Inferior parietal cortex (tissue), 1 donor: ENCODE data around the gene ITPR3.

ENCODE experiments used
- DNase-seq: peaks from one replicate; pipeline ENCODE4 v3.0.0-alpha.2; 2016; ENCODE audit errors: extremely low spot score

The ITPR3 gene

DNA sequence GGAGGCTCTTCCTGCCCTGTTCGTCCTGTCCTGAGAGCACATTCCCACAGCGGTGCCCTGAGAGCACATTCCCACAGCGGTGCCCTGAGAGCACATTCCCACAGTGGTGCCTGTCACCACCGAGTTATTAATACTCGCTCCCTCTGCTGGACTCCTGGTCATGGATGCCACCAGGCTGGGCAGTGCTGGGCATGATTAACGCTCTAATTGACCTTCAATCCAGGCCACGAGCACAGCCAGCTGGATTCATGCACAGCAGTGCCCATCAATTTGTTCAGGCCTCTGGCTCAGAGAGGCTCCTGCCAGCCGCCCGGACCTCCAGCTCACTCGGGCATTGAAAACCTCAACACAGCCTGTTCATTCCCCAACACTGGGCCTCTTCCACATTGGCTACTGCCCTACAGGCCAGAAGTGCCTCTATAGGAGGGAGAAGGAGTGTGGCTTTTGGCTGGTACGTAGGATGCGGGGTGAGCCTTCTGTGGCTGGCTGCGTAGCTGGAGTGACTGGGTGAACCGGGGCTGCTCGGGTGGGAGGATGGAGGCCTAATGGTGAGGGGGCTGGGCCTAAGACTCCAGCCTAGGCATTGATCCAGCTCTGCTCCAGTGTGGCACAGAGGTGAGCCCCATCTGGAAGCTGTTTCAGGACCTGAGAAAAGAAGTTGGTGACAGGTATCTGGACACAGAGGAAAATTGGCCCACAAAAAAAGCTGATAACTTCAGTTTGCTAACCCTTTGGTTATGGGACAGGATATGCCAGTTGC is 116.3 kb downstream of the ITPR3 start:
- no peak for DNase-seq

DNA sequence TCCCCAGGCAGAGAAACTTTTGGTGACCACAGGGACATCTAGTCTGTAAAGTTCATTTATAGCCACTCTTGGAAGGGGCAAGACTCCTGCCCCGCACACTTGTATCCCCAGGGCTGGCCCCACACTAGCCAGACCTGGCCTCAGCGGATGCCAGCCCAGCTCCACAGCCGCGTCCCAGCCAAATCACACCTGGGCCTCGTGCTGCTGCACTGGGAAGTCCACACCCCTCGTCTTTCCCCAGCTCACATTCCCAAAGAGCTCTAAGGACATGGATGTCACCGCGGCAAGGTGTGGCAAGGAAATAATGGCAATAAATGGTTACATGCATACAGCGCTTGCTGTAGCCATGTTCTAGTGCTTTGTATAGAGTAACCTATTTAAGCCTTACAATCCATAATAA is 117.0 kb downstream of the ITPR3 start:
- no peak for DNase-seq

DNA sequence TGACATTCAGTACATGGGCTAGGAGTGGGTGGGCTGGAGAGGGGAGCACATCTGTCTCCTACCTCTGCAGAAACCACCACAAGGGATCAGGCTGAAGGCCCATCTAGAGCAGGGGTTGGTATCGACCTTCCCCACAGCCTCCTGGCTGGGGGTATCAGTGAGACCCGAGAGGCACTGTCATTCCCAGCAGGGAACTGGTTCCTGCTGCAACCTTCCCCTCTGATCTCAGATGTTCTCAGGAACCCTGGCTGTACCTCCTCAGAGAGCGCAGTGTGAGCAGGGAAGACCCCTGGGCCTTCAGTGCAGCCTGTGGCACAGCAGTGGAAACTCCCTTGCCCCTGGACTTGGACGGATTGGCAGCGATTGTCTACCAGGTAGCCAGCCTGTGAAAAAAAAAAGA is 117.8 kb downstream of the ITPR3 start:
- DNase-seq: no peak

DNA sequence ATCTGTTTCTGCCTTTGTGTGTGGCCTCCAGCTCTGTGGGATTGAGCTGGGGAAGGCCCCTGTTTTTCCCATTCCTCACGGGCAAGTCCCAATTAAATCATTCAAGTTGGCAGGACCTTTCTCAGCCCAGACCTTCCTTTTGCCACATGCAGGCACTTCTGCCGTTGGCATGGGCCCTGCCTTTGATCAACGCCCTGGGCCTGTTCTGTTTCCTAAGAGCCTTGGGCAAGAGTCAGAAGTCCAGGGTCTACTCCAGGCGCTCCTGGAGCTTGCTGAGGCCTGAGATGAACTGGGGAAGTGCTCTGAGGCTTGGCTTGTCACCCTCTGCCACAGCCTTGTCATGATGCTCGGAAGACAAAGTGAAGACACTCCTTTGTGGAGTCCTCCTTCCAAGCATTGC is 118.4 kb downstream of the ITPR3 start:
- DNase-seq: no peak

DNA sequence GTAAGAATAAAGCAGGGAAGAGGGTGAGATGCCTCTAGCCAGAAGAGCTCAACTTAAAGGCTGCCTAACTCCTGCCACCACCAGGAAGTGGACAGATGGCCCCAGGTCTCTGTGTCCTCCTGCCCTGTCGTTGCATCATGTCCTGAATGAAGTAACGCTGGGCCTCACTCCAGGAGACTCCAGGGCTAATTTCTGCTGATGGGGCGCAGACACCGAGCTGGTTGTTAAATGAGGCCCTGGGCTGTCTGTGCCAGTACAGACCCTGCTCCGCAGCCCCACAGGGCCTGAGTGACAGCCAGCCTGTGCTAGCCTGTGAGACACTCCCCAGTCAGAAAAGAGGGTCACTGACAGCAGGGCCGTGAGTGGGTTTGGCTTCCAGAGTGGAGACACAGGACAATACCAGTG is 119.1 kb downstream of the ITPR3 start:
- DNase-seq: no peak

DNA sequence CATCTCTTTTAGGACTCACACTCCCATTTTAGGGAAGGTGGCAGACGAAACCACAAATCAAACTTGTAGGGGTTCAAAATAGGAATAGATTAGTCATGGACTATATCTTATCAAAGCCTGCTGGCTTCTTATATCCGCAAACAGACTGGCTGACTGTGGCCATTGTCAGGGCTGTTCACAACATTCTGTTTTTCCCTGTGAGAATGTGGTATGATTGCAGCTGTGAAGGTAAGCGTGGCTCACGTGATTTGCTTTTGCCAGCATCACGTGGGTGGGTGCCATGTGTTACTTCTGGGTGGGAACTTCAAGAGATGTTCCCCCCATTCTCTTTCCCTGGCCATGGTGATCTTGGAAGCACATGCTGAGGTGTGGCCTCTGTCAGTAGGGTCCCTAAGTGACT is 119.7 kb downstream of the ITPR3 start:
- DNase-seq: no peak

DNA sequence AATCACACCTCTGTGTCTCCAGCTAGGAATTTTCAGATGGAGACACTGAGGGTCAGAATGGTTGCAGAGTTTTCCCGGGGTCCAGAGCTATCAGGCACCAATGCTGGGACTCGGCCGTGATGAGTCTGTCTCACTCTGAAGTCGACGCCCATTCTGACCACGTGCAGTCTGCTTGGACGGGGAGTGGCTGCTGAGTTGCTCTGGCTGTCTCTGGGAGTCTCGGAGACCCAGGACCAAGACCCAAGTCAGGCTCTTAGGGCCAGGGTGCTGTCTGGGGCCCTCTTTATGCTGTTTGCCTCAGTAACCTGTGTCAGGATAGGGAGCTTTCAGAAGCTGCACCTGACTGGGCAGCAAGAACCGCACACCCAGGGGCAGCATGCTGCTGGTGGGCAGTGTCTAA is 121.0 kb downstream of the ITPR3 start:
- DNase-seq: no peak

DNA sequence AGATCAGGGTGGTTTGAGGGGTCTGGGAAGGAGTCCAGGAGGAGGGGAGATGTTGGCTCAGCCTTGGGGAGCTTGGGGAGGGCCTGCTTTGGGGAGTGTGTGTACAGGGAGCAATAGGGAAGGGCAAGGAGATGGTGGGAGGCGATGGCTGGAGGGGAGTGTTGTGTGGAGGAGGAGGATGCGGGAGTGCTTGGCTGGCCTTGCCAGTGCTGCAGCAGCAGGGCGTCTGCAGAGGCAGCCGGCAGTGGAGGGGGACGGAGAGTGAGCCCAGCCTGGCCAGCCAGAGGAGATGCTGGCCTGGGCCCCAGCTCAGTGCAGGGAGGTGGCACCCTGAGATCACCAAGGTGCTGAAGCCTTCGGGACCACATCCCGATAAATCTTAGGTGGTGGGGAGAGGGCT is 121.7 kb downstream of the ITPR3 start:
- no peak for DNase-seq

DNA sequence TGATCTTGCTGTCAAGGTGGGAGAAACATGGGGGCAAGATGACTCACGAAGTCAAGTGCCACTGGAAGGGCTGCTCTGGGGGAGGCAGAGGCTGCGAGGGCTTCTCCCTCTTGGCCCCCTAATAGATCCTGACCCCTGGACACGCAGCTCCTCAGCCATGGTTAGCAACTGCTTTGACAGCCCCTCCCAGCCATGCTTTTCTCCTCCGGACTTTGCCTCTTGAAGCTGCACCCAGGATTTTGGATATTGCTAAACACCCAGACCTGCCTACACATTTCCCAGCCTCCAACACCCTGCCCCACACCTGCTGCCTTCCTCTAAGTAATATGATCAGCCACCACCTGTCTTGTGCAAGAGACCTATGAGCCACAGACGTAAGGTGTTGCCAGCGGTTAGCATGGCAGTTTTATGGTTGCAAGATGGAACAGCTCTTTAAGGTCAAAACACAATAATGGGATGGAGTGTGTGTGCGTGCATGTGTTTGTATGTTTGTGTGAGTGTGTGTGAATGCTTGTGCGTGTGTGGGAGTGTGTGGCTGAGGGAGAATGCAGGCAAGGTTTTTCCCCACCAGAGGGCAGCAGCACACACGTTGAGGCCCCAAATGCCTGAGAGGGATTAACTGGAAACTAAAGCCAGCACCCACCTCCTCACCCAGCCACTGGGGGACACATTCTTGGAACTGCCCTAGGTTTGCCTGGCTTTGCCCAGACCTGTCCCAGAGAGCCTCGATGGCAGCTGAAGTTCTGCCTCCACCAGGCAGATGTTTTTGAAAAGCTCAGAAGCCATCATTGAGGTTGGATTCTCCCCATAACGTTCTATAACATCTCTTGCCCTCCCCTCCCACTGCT is 123.1 kb downstream of the ITPR3 start:
- peak; percentile 87 for DNase-seq

DNA sequence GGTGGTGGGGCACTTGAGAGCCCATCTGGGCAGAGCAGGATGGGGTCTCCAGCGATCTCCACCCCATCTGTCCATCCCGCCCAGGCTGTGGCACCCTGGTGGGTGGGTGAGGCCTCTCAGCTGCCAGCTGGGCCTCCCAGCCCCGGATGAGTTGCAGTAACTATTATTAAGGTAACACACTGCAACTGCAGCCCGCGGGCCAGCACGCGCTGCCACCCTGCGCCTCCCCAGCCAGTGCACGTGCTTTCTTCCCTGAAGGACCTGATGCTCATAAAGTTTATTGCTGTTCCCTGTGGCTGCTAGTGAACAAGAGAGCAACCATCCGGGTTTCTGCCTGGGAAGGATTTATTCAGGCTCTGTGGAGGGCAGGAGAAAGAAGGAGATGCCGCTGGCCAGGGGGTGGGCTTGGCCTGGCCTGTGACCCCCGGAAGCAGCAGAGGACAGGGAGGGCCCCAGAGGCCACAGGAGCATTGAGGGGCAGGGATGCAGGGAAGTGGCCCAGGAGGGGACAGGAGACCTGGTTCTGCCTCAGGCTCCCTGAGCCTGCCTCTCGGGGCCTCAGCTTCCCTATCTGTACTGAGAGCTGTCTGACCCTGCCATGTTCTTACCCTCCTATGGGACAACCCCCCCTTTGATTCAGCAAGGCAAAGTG is 123.9 kb downstream of the ITPR3 start:
- DNase-seq: no peak

DNA sequence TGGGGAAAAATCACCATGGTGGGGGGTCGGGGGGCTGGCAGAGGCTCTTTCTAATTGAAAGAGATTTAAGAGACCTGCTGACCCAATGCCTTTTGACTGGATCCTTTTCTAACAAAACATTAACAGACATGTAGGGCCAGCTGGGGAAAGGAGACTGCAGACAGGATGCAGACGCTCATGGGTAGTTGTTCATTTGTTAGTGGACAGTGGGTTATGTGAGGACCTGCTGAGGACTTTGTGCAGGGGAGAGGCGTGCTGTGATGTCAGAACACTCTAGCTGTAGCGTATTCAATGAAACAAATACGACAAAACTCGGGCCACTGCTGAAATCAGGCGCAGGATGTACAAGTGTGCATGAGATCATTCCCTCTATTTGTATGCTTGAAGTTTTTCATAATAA is 124.4 kb downstream of the ITPR3 start:
- DNase-seq: peak; percentile 13
